Fibroblast of mammary gland (primary cell): ENCODE measurements around the gene ZNF473.
"Not testable (repeated sequence)": the region's sequence is repeated elsewhere in the genome, so short reads cannot be mapped to it uniquely, and the experiment has no call there.

ENCODE experiments used
- DNase-seq: peaks from one replicate; pipeline ENCODE4 v3.0.0-alpha.2; 2010; ENCODE audit warnings: low read depth
- H3K4me3 ChIP-seq: 2 replicates; pipeline ENCODE4 v1.5.1; 2011; ENCODE audit warnings: low read depth, mild to moderate bottlenecking, low read length, moderate library complexity; ENCODE audit not compliant: control insufficient read depth
- TF ChIP-seq, protein P1 (sequence below): conservative IDR thresholded peaks from 2 replicates; pipeline ENCODE4 v1.5.1; 2011; ENCODE audit warnings: low read depth, low read length, inconsistent platforms; ENCODE audit not compliant: control insufficient read depth, insufficient read depth

Gene ZNF473

DNA sequence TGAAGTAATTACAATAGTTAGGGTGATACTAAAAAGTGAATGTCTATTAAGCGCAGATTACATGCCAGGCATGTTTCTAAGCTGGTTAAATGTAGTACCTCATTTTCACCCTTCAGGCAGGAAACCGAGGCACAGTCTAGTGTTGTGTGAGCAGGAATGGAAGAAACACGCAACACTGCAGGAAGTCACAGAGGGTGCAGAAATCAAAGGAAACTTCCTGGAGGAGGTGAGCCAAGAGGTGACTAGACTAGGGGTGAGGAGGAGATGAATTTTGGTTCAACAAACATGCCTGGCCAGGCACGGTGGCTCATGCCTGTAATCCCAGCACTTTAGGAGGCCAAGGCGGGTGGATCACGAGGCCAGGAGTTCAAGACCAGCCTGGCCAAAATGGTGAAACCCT, 41.8 kb downstream of the ZNF473 start:
- TF ChIP-seq, protein P1, sequence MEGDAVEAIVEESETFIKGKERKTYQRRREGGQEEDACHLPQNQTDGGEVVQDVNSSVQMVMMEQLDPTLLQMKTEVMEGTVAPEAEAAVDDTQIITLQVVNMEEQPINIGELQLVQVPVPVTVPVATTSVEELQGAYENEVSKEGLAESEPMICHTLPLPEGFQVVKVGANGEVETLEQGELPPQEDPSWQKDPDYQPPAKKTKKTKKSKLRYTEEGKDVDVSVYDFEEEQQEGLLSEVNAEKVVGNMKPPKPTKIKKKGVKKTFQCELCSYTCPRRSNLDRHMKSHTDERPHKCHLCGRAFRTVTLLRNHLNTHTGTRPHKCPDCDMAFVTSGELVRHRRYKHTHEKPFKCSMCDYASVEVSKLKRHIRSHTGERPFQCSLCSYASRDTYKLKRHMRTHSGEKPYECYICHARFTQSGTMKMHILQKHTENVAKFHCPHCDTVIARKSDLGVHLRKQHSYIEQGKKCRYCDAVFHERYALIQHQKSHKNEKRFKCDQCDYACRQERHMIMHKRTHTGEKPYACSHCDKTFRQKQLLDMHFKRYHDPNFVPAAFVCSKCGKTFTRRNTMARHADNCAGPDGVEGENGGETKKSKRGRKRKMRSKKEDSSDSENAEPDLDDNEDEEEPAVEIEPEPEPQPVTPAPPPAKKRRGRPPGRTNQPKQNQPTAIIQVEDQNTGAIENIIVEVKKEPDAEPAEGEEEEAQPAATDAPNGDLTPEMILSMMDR, result no peak
- no peak for DNase-seq
- no peak overlapping the region for H3K4me3 ChIP-seq

DNA sequence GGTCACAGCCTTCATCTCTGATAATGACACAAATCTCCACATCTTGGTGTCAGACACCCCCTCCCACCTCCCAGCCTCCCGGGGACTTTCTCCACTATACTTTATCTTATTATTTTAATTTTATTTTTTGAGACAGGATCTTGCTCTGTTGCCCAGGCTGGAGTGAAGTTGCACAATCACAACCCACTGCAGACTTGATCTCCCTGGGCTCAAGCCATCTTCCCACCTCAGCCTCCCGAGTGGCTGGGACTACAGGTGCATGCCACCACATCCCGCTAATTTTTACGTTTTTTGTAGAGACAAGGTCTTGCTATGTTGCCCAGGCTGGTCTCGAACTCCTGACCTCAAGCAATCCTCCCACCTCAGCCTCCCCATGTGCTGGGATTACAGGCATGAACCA, 42.6 kb downstream of the ZNF473 start:
- DNase-seq, H3K4me3 ChIP-seq: not testable (repeated sequence)

DNA sequence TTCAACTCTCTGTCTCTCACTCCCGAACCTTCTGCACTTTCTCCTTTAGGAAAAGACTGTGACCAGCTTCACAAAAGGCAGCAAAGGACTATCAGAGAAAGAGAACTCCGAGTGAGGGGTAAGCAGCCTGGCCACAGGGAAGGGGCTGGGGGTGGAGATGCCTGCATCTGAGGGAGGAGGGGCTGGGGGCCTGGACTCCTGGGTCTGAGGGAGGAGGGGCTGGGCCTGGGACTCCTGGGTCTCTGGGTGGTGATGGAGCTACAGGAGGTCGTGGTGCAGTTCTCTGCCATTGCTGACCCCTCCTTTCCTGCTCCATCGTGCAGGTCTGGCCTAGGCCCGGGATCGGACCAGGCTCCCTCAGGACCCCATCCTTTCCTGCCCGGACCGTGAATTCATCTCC, 49.3 kb downstream of the ZNF473 start:
- DNase-seq, H3K4me3 ChIP-seq: not testable (repeated sequence)

DNA sequence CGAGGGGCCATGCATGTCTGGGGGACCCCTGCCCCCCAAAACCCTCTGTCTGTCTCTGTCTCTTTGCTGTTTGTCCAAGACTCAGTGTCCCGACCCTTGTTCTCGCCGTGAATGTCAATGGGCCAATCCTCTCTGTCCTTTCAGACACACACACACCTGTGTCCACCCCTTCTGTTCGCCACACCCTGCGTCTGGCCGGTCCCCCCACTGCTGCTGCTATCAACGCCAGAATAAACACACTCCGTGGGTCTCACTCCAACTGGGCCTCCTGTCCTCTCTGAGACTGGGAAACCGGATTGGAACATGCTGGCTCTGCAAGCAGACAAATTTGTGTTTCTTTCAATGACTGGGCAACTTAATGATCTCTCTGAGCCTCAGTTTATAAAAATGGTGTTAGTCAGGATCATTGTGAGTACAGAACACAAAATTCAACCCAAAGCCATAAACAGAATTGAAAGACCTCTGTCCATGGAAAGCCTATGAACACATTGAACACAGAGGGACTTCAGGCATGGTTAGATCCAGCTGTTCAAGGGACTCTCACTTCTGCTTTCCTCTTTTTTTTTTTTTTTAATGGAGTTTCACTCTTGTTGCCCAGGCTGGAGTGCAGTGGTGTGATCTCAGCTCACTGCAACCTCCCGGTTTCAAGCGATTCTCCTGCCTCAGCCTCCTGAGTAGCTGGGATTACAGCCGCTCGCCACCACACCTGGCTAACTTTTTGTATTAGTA, 50.0 kb downstream of the ZNF473 start:
- not testable (repeated sequence) for H3K4me3 ChIP-seq, DNase-seq

DNA sequence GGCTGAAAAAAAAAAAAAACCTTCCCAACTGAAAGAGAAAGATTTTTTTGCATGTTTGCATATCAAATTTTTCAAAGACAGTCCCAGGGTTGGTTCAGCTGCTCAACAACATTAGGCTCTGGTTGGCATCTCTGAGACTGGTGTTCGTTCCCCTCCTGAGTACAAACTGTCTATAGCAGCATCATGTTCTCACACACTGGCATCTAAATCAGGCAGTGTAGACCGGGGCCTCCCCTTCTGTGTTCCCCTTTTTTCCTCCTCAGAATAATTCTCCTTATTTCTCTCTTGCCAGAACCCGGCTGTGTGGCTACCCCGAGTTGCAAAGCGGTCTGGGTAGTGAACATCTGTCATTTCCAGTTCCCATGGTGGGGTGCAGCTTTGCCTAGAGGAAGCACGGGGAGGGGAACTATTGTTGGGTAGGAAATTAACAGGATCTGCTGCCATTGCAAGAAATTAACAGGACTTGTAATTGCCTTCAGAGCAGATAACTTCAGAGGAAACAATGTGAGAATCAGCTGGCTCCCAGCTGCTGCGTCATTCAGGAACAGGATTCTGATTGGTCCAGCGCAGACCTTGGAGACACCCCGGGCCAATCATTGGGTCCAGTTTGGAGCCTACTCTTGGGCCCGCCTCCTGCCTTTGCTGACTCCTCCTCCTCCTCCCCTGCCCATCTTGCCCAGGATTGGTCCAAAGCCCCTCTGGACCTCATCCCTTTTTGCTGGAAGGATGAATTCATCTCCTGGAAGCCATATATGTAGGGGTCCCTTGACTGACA, 51.0 kb downstream of the ZNF473 start:
- DNase-seq, H3K4me3 ChIP-seq: not testable (repeated sequence)

DNA sequence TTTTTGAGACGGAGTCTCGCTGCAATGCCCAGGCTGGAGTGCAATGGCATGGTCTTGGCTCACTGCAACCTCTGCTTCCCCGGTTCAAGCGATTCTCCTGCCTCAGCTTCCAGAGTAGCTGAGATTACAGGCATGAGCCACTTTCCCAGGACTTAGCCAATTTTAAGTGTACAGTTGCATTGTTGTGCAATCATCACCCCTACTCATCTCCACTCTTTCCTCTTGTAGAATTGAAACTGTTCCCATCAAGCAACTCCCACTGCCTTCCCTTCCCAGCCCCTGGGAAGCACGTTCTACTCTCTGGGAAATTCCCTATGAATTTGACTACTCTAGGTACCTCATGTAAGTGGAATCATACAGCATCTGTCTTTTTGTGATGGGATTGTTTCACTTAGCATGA, 53.2 kb downstream of the ZNF473 start:
- H3K4me3 ChIP-seq, DNase-seq: not testable (repeated sequence)

DNA sequence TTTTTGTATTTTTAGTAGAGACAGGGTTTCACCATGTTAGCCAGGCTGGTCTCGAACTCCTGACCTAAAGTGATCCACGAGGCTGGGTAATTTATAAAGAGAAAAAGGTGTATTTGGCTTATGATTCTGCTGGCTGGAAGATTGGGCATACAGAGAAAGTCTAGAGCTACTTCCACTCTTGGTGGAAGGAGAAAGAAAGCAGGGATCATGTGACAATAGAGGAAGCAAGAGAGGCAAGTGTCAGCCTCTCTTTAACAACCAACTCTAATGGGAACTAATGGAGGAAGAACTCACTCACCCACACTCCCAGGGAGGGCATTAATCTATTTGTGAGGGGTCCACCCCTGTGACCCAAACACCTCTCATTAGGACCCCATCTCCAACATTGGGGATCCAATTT, 58.6 kb downstream of the ZNF473 start:
- not testable (repeated sequence) for H3K4me3 ChIP-seq, DNase-seq

DNA sequence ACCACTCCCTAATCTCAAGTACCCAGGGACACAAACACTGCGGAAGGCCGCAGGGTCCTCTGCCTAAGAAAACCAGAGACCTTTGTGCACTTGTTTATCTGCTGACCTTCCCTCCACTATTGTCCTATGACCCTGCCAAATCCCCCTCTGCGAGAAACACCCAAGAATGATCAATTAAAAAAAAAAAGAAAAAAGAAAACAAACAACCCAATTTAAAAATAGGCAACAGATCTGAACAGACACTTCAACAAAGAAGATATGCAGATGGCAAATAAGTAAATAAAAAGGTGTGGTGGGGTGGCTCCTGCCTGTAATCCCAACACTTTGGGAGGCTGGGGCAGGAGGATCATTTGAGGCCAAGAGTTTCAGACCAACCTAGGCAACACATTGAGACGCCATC, 61.3 kb downstream of the ZNF473 start:
- not testable (repeated sequence) for H3K4me3 ChIP-seq, DNase-seq

DNA sequence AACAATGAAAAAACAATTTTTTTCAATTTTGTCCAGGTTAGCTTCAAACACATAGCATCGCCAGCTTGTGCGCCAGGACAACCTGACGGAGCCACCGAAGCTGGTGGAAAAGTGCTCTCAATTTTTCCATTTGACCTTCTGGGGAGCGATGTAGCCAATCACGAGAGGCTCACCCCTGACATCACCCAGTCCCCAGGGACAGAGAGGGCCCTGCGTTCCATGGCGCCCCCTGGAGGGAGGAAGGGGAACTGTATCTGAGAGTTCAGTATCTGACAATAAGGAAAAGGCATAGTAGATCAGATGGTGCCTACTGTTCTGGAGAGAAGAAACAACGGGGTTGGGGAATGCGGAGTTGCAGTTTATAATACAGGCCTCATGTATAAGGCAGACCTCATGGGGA, 64.9 kb downstream of the ZNF473 start:
- not testable (repeated sequence) for DNase-seq, H3K4me3 ChIP-seq

DNA sequence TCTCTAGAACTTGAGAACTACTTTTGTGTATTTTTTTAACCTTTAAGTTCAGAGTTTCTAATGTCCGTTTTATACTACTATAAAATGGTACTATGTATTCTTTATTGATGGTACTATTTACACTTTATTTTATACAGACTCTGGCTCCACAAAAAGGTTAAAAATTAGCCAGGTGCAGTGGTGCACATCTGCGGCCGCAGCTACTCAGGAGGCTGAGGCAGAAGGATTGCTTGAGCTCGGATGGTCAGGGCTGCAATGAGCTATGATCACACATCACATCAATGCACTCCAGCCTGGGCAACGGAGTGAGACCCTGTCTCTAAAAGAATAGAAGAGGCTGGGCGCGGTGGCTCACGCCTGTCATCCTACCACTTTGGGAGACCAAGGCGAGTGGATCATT, 66.0 kb downstream of the ZNF473 start:
- not testable (repeated sequence) for H3K4me3 ChIP-seq, DNase-seq

DNA sequence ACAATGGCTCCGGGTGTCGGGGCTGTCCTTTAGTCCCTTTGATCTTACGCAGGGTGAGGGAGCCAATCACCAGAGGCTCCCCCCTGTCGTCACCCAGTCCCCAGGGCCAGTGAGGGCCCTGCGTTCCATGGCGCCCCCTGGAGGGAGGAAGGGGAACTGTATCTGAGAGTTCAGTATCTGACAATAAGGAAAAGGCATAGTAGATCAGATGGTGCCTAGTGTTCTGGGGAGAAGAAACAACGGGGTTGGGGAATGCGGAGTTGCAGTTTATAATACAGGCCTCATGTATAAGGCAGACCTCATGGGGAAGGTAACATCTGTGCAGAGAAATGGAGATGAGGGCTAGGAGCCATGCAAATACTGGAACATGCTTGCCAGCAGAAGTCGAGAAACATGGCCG, 66.8 kb downstream of the ZNF473 start:
- DNase-seq, H3K4me3 ChIP-seq: not testable (repeated sequence)

DNA sequence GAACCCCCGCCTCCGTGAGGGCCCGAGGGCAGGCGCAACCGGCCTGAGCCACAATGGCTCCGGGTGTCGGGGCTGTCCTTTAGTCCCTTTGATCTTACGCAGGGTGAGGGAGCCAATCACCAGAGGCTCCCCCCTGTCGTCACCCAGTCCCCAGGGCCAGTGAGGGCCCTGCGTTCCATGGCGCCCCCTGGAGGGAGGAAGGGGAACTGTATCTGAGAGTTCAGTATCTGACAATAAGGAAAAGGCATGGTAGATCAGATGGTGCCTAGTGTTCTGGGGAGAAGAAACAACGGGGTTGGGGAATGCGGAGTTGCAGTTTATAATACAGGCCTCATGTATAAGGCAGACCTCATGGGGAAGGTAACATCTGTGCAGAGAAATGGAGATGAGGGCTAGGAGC, 72.1 kb downstream of the ZNF473 start:
- H3K4me3 ChIP-seq, DNase-seq: not testable (repeated sequence)

DNA sequence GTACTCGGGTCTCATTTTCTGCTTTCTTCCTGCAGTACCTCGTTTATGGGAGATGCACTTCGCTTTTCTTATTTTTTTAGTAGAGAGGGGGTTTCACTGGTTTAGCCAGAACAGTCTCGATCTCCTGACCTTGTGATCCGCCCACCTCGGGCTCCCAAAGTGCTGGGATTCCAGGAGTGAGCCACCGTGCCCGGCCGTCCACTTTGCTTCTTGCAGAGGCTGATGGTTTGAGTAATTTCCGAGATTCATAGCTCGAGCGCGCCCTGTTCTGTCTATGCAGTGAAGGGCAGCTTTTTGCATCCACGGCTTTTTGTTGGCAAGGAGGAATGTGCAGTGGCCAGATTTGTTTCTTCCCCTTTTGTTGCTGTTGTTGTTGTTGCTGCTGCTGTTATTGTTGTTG, 73.1 kb downstream of the ZNF473 start:
- not testable (repeated sequence) for DNase-seq, H3K4me3 ChIP-seq

DNA sequence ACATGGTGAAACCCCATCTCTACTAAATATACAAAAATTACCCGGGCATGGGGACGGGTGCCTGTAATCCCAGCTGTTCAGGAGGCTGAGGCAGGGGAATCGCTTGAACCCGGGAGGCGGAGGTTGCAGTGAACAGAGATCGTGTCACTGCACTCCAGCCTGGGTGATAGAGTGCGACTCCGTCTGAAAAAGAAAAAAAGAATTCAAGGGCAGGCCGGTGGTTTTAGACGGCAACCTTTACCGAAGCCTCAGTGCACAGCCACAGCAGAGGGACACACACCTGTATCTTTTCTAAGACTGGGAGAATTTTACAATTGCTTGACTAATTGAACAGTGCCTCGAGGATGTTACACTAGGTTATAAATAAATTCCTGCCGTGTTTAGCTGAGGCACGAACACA, 73.9 kb downstream of the ZNF473 start:
- DNase-seq, H3K4me3 ChIP-seq: not testable (repeated sequence)

DNA sequence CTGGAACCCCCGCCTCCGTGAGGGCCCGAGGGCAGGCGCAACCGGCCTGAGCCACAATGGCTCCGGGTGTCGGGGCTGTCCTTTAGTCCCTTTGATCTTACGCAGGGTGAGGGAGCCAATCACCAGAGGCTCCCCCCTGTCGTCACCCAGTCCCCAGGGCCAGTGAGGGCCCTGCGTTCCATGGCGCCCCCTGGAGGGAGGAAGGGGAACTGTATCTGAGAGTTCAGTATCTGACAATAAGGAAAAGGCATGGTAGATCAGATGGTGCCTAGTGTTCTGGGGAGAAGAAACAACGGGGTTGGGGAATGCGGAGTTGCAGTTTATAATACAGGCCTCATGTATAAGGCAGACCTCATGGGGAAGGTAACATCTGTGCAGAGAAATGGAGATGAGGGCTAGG, 75.1 kb downstream of the ZNF473 start:
- not testable (repeated sequence) for DNase-seq, H3K4me3 ChIP-seq
